CD4-positive, alpha-beta T cell treated with Interleukin-21 for 1 hour (primary cell): ENCODE results near the gene MCMBP.

Experiments used
- DNase-seq: peaks from one replicate; pipeline ENCODE4 v3.0.0-alpha.2; 2020

Gene MCMBP

GRCh38 chr10:119781498-119781897, 91.1 kb downstream of the MCMBP start:
- no peak for DNase-seq

- DNase-seq: no peak
Measured at GRCh38 chr10:119780879-119781480, 91.7 kb downstream of the MCMBP start.
